ENCODE measurements around the gene PARD3. TPM values are rescaled to one million over a fixed set of nuclear protein-coding genes. Genes with fewer than 3 reads are reported as not detected.
"Not testable (repeated sequence)": the region's sequence is repeated elsewhere in the genome, so short reads cannot be mapped to it uniquely, and the experiment has no call there.

The PARD3 gene
- total RNA-seq, 2 donors from 2014 or later: 41.7 to 48.8 TPM

DNA sequence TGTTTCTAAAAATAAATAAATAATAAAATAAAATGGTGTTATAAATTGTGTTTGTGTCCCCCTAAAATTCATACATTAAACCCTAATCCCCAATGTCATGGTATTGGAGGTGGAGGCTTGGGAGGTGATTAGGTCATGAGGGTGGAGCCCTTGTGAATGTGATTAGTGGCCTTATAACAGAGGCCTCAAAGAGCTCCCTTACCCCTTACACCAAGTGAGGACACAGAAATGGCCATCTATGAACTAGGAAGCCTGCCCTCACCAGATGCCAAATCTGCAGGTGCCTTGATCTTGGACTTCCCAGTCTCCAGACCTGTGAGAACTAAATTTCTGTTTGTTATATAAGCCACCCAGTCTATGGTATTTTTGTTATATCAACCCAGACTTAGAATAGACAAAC lies 738.7 kb downstream of the PARD3 start:
- H3K36me3 ChIP-seq: no peaks in the 10 kb centered on the region
- TF ChIP-seq, protein P1, sequence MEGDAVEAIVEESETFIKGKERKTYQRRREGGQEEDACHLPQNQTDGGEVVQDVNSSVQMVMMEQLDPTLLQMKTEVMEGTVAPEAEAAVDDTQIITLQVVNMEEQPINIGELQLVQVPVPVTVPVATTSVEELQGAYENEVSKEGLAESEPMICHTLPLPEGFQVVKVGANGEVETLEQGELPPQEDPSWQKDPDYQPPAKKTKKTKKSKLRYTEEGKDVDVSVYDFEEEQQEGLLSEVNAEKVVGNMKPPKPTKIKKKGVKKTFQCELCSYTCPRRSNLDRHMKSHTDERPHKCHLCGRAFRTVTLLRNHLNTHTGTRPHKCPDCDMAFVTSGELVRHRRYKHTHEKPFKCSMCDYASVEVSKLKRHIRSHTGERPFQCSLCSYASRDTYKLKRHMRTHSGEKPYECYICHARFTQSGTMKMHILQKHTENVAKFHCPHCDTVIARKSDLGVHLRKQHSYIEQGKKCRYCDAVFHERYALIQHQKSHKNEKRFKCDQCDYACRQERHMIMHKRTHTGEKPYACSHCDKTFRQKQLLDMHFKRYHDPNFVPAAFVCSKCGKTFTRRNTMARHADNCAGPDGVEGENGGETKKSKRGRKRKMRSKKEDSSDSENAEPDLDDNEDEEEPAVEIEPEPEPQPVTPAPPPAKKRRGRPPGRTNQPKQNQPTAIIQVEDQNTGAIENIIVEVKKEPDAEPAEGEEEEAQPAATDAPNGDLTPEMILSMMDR (IDR thresholded peaks at IDR 0.05): no peak
- H3K27ac ChIP-seq: no peak overlapping the region
- intact Hi-C loops (cut with DNase I): no loop called here
- H3K4me1 ChIP-seq: no peaks in the 10 kb centered on the region
- no peaks in the 10 kb centered on the region for H3K27me3 ChIP-seq
- DNase-seq: no peak
- H3K9me3 ChIP-seq: no peaks in the 10 kb centered on the region
- H3K4me3 ChIP-seq: no peak overlapping the region
- no peak overlapping the region for H3K9ac ChIP-seq (ENCODE audit: low read depth in 2 of 2, low read length in 2 of 2)

- Histone ChIP-seq H3K9ac (ENCODE audit: low read depth in 2 of 2, low read length in 2 of 2) (no peak overlapping the region), H3K27me3 (no peaks in the 10 kb centered on the region), H3K36me3 (no peaks in the 10 kb centered on the region), H3K4me3 (no peak overlapping the region), H3K4me1 (no peaks in the 10 kb centered on the region), H3K27ac (no peak overlapping the region), H3K9me3 (no peaks in the 10 kb centered on the region)
- intact Hi-C loops (cut with DNase I): no loop called here
- TF ChIP-seq, protein P1 (IDR thresholded peaks at IDR 0.05): no peak
- DNase-seq: no peak
These were observed 739.7 kb downstream of the PARD3 start for GRCh38 chr10:34075254-34075926.

DNA sequence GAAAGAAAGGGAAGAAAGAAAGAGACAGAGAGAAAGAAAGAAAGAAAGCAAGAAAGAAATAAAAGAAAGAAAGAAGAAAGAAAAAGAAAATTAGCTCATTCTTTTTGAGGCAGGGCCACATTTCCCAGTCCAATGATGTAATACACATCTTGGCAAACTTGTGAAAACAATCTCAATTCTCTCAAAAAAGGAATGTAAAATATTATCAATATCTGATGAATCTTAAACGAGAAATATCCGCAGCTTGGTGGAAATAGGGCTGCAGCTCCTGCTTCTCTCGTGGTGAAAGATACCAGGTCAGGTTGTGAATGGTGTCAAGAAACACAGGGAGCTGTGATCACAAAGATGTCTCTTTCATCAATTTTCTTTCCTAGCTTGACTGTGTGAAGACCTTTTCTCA lies 741.0 kb downstream of the PARD3 start:
- intact Hi-C loops (cut with DNase I): no loop called here
- Histone ChIP-seq H3K9ac (ENCODE audit: low read depth in 2 of 2, low read length in 2 of 2) (no peak overlapping the region), H3K9me3 (no peaks in the 10 kb centered on the region), H3K4me1 (no peaks in the 10 kb centered on the region), H3K4me3 (no peak overlapping the region), H3K27ac (no peak overlapping the region), H3K36me3 (no peaks in the 10 kb centered on the region), H3K27me3 (no peaks in the 10 kb centered on the region)
- TF ChIP-seq, protein P1 (IDR thresholded peaks at IDR 0.05): no peak
- DNase-seq: no peak

DNA sequence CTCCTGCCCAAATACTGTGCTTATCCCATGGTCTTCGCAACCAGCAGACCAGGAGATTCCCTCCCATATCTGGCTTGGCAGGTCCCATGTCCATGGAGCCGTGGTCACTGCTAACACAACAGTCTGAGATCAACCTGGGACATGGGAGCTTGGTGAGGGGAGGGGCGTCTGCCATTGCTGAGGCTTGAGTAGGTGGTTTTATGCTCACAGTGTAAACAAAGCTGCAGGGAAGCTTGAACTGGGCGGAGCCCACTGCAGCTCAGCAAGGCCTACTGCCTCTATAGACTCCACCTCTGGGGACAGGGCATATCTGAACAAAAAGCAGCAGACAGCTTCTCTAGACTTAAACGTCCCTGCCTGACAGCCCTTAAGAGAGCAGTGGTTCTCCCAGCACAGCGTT lies 747.4 kb downstream of the PARD3 start:
- H3K9ac ChIP-seq (ENCODE audit: low read depth in 2 of 2, low read length in 2 of 2); intact Hi-C loops (cut with DNase I); H3K4me3 ChIP-seq; H3K27me3 ChIP-seq; H3K4me1 ChIP-seq; H3K27ac ChIP-seq; H3K36me3 ChIP-seq; H3K9me3 ChIP-seq; DNase-seq: not testable (repeated sequence)

DNA sequence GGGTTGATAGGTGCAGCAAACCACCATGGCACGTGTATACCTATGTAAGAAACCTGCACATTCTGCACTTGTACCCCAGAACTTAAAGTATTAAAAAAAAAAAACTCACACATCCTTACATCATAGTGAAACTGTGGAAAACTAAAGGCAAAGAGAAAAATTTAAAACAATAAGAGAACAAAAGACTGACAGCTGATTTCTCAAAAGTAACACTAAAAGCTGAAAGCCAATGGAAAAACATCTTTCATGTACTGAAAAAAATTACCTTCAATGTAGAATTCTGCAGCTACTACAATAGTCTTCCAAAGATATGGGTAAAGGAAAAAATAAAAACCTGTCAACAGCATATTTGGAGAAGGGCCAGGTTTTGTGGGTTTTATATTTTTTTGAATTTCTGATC lies 751.5 kb downstream of the PARD3 start:
- Histone ChIP-seq H3K4me1 (no peaks in the 10 kb centered on the region), H3K9ac (ENCODE audit: low read depth in 2 of 2, low read length in 2 of 2) (no peak overlapping the region), H3K9me3 (no peaks in the 10 kb centered on the region), H3K36me3 (no peaks in the 10 kb centered on the region), H3K27ac (no peak overlapping the region), H3K27me3 (no peaks in the 10 kb centered on the region), H3K4me3 (no peak overlapping the region)
- no peak for DNase-seq
- intact Hi-C loops (cut with DNase I): no loop called here
- TF ChIP-seq, protein P1 (IDR thresholded peaks at IDR 0.05): no peak

GRCh38 chr10:34061841-34062240 lies 753.3 kb downstream of the PARD3 start:
- H3K9ac ChIP-seq (ENCODE audit: low read depth in 2 of 2, low read length in 2 of 2): no peak overlapping the region
- no peaks in the 10 kb centered on the region for H3K4me1 ChIP-seq
- H3K9me3 ChIP-seq: no peaks in the 10 kb centered on the region
- TF ChIP-seq, protein P1 (IDR thresholded peaks at IDR 0.05): no peak
- H3K27me3 ChIP-seq: no peaks in the 10 kb centered on the region
- no peak overlapping the region for H3K4me3 ChIP-seq
- DNase-seq: no peak
- no peaks in the 10 kb centered on the region for H3K36me3 ChIP-seq
- H3K27ac ChIP-seq: no peak overlapping the region
- intact Hi-C loops (cut with DNase I): no loop called here

All from colonic mucosa (tissue), 4 donors.